Right cardiac atrium (tissue), 5 donors: ENCODE data around the gene VPS13D. TPM values are rescaled to one million over a fixed set of nuclear protein-coding genes. Genes with fewer than 3 reads are reported as not detected.
A peak's percentile ranks its signal among the peaks of the same experiment; 100 is the strongest.

ENCODE experiments used
- ATAC-seq, 2 donors: fragments of 200-7000 bp; cut with Tn5 transposase; one replicate each; pipeline versions ENCODE4 v1.8.0 to v1.9.1; 2020; ENCODE audit warnings: moderate library complexity in 2 of 2, mild to moderate bottlenecking in 1 of 2
- DNase-seq, 3 donors: peaks; one replicate each; pipeline ENCODE4 v3.0.0-alpha.2; 2020
- H3K27ac ChIP-seq: one replicate; pipeline ENCODE4 v1.5.1; 2013; ENCODE audit warnings: mild to moderate bottlenecking, low read length, control low read depth, moderate library complexity
- H3K27me3 ChIP-seq: one replicate; pipeline ENCODE4 v1.6.1; 2013; ENCODE audit not compliant: control insufficient read depth, insufficient read depth
- H3K4me1 ChIP-seq: one replicate; pipeline ENCODE4 v1.6.1; 2013; ENCODE audit warnings: low read length; ENCODE audit not compliant: control insufficient read depth, insufficient read depth
- H3K4me3 ChIP-seq: one replicate; pipeline ENCODE4 v1.5.1; 2013; ENCODE audit warnings: low read length, control low read depth
- H3K9me3 ChIP-seq: one replicate; pipeline ENCODE4 v1.6.1; 2013; ENCODE audit warnings: low read length; ENCODE audit not compliant: control insufficient read depth
- WGBS: extraction: QIAGEN DNeasy Blood & Tissue Kit; methylation state at CpG from one replicate; pipeline ENCODE4 v1.1.7; 2013; 5-methylcytosine and 5-hydroxymethylcytosine counted together
- intact Hi-C, 4 donors: fragments of 100-400 bp; cut with DNase I; formaldehyde crosslinking; loops; one replicate each; pipeline versions ENCODE4 v1.11.0 to v1.14.0; 2022 to 2023
- polyA plus RNA-seq: library from polyadenylated mRNA; stranded (reverse); fragments of 200-250 nt; gene quantifications from one replicate; pipeline ENCODE4 v1.2.3, GENCODE V29; 2013
- total RNA-seq, 4 donors: library from RNA; stranded (reverse); fragmentation: NEBNext Ultra II Directional; extraction: Animal tissue kit (Norgen Biotek cat#: 25700); gene quantifications; one replicate each; pipeline ENCODE4 v1.2.1, GENCODE V29; 2021
- donor health status: healthy with polysubstance abuse.
- donor health status: DM: no; HTN: yes; CAD: no.
- donor health status: DM: no; HTN: no; CAD: no.
- donor health status: DM: no; HTN: yes; CAD: no; lungs with severe emphysema.
- donor health status: DM: yes; HTN: yes; CAD: no.

VPS13D gene
- total and polyA plus RNA-seq, 5 donors, result 25.8 to 56.4 (median 54.8) TPM

- 88% methylated on average over 1 of the region's 1 CpG for WGBS
- no peaks in the 10 kb centered on the region for H3K9me3 ChIP-seq
- H3K4me3 ChIP-seq, result no peak overlapping the region
- ATAC-seq (no peak), DNase-seq (no peak)
- H3K4me1 ChIP-seq, result no peaks in the 10 kb centered on the region
- H3K27me3 ChIP-seq, result no peaks in the 10 kb centered on the region
- intact Hi-C loops, result no loop called here
- H3K27ac ChIP-seq, result no peak overlapping the region
Observed at GRCh38 chr1:12269351-12269750, 39.5 kb downstream of the VPS13D start.

GRCh38 chr1:12271033-12271432, 41.2 kb downstream of the VPS13D start:
- H3K4me1 ChIP-seq, result no peaks in the 10 kb centered on the region
- H3K4me3 ChIP-seq, result no peak overlapping the region
- H3K27me3 ChIP-seq, result no peaks in the 10 kb centered on the region
- DNase-seq (no peak), ATAC-seq (no peak)
- H3K9me3 ChIP-seq, result no peaks in the 10 kb centered on the region
- intact Hi-C loops, result loop anchor here in 1 of 4 donors (10.0 kb wide), 1 partner anchor 384 kb away; no protein-coding TSS in a partner anchor
- no peak overlapping the region for H3K27ac ChIP-seq
- 80% methylated on average over 4 of the region's 4 CpGs for WGBS

- Histone ChIP-seq H3K9me3 (no peaks in the 10 kb centered on the region), H3K27me3 (no peaks in the 10 kb centered on the region), H3K4me3 (no peak overlapping the region), H3K27ac (no peak overlapping the region), H3K4me1 (no peaks in the 10 kb centered on the region)
- intact Hi-C loops, result loop anchor here in 1 of 4 donors (10.0 kb wide), 1 partner anchor 382 kb away; no protein-coding TSS in a partner anchor
- ATAC-seq (no peak), DNase-seq (no peak)
- 93% methylated on average over 6 of the region's 6 CpGs for WGBS
Observed at GRCh38 chr1:12272770-12273169, 42.9 kb downstream of the VPS13D start.

- intact Hi-C loops, result loop anchor here in 1 of 4 donors (10.0 kb wide), 1 partner anchor 379 kb away; no protein-coding TSS in a partner anchor
- H3K27ac ChIP-seq, result no peak overlapping the region
- 62% methylated on average over 4 of the region's 4 CpGs for WGBS
- no peaks in the 10 kb centered on the region for H3K9me3 ChIP-seq
- H3K4me3 ChIP-seq, result no peak overlapping the region
- DNase-seq, result peak; percentile 29 to 77 (median 69)
- H3K4me1 ChIP-seq, result no peaks in the 10 kb centered on the region
- no peak for ATAC-seq
- H3K27me3 ChIP-seq, result no peaks in the 10 kb centered on the region
Observed at GRCh38 chr1:12275370-12275769, 45.5 kb downstream of the VPS13D start.

- Histone ChIP-seq H3K27me3 (no peaks in the 10 kb centered on the region), H3K4me3 (no peak overlapping the region), H3K4me1 (no peaks in the 10 kb centered on the region), H3K27ac (no peak overlapping the region), H3K9me3 (no peaks in the 10 kb centered on the region)
- 63% methylated on average over 7 of the region's 7 CpGs for WGBS
- intact Hi-C loops, result loop anchor here in 1 of 4 donors (10.0 kb wide), 1 partner anchor 379 kb away; no protein-coding TSS in a partner anchor
- ATAC-seq (peak; percentile 58 to 75), DNase-seq (peak; percentile 30 to 52 (median 52))
Observed at GRCh38 chr1:12276225-12276624, 46.4 kb downstream of the VPS13D start.

- Histone ChIP-seq H3K27me3 (no peaks in the 10 kb centered on the region), H3K4me1 (no peaks in the 10 kb centered on the region), H3K4me3 (no peak overlapping the region), H3K9me3 (no peaks in the 10 kb centered on the region), H3K27ac (no peak overlapping the region)
- DNase-seq (no peak), ATAC-seq (no peak)
- intact Hi-C loops, result loop anchor here in 1 of 4 donors (10.0 kb wide), 1 partner anchor 376 kb away; no protein-coding TSS in a partner anchor
- WGBS, result 91% methylated on average over 3 of the region's 3 CpGs
Observed at GRCh38 chr1:12279003-12279402, 49.2 kb downstream of the VPS13D start.

- WGBS, result 62% methylated on average over 4 of the region's 4 CpGs
- H3K27ac ChIP-seq, result no peak overlapping the region
- ATAC-seq, result peak; percentile 63 to 67
- no peak for DNase-seq
- H3K4me1 ChIP-seq, result no peaks in the 10 kb centered on the region
- intact Hi-C loops, result loop anchor here in 1 of 4 donors (10.0 kb wide), 1 partner anchor 375 kb away; no protein-coding TSS in a partner anchor
- H3K27me3 ChIP-seq, result no peaks in the 10 kb centered on the region
- no peaks in the 10 kb centered on the region for H3K9me3 ChIP-seq
- H3K4me3 ChIP-seq, result no peak overlapping the region
Observed at GRCh38 chr1:12279728-12280464, 50.1 kb downstream of the VPS13D start.

- no peak for ATAC-seq
- no peak for DNase-seq
- Histone ChIP-seq H3K4me3 (no peak overlapping the region), H3K27me3 (no peaks in the 10 kb centered on the region), H3K9me3 (no peaks in the 10 kb centered on the region), H3K4me1 (no peaks in the 10 kb centered on the region), H3K27ac (no peak overlapping the region)
- intact Hi-C loops, result no loop called here
- WGBS, result 81% methylated on average over 3 of the region's 3 CpGs
Observed at GRCh38 chr1:12282142-12282541, 52.3 kb downstream of the VPS13D start.

- no peaks in the 10 kb centered on the region for H3K9me3 ChIP-seq
- intact Hi-C loops, result no loop called here
- DNase-seq (no peak), ATAC-seq (no peak)
- H3K4me1 ChIP-seq, result no peaks in the 10 kb centered on the region
- H3K4me3 ChIP-seq, result no peak overlapping the region
- no peaks in the 10 kb centered on the region for H3K27me3 ChIP-seq
- no peak overlapping the region for H3K27ac ChIP-seq
- 94% methylated on average over 5 of the region's 5 CpGs for WGBS
Observed at GRCh38 chr1:12284486-12284885, 54.7 kb downstream of the VPS13D start.

- no peaks in the 10 kb centered on the region for H3K27me3 ChIP-seq
- no peaks in the 10 kb centered on the region for H3K9me3 ChIP-seq
- no peak overlapping the region for H3K27ac ChIP-seq
- H3K4me1 ChIP-seq, result no peaks in the 10 kb centered on the region
- intact Hi-C loops, result no loop called here
- WGBS, result 92% methylated on average over 5 of the region's 5 CpGs
- H3K4me3 ChIP-seq, result no peak overlapping the region
- DNase-seq (no peak), ATAC-seq (no peak)
Observed at GRCh38 chr1:12285496-12286143, 55.8 kb downstream of the VPS13D start.

- H3K4me1 ChIP-seq, result peaks cover 1% of the 10 kb centered on the region
- intact Hi-C loops, result no loop called here
- H3K4me3 ChIP-seq, result no peak overlapping the region
- H3K27ac ChIP-seq, result no peak overlapping the region
- DNase-seq, result no peak
- no peaks in the 10 kb centered on the region for H3K9me3 ChIP-seq
- 90% methylated on average over 3 of the region's 3 CpGs for WGBS
- ATAC-seq, result no peak
- H3K27me3 ChIP-seq, result no peaks in the 10 kb centered on the region
Observed at GRCh38 chr1:12287869-12288268, 58.0 kb downstream of the VPS13D start.
